ENCODE results near the gene SH3BP5. TPM values are rescaled to one million over a fixed set of nuclear protein-coding genes. Genes with fewer than 3 reads are reported as not detected.
A peak's percentile ranks its signal among the peaks of the same experiment; 100 is the strongest.

SH3BP5 gene
- total and polyA plus RNA-seq, 8 donors: 2.8 to 9.8 (median 6.2) TPM

- Histone ChIP-seq H3K36me3 (no peaks in the 10 kb centered on the region), H3K4me1 (peaks cover 0 to 13% (median 0%) of the 10 kb centered on the region in 3 donors), H3K27me3 (no peaks in the 10 kb centered on the region), H3K4me3 (no peak overlapping the region), H3K27ac (no peak overlapping the region), H3K9me3 (no peaks in the 10 kb centered on the region)
- no peak for TF ChIP-seq CTCF (IDR thresholded peaks at IDR 0.05)
- DNase-seq (no peak), ATAC-seq (no peak), FAIRE-seq (no peak)
- intact Hi-C loops (cut with DNase I): no loop called here
- WGBS, 2 donors: 92% methylated on average over 2 of the region's 2 CpGs
These were observed 5.7 kb downstream of the SH3BP5 start for GRCh38 chr3:15326673-15327072.

- no peak for FAIRE-seq
- DNase-seq: no peak
- no peaks in the 10 kb centered on the region for H3K27me3 ChIP-seq
These were observed 6.3 kb downstream of the SH3BP5 start for GRCh38 chr3:15326037-15326436.

GRCh38 chr3:15325228-15325627, 7.2 kb downstream of the SH3BP5 start:
- Histone ChIP-seq H3K27ac (no peak overlapping the region), H3K9me3 (no peaks in the 10 kb centered on the region), H3K27me3 (no peaks in the 10 kb centered on the region), H3K36me3 (no peaks in the 10 kb centered on the region), H3K4me3 (no peak overlapping the region), H3K4me1 (peaks cover 0 to 7% (median 0%) of the 10 kb centered on the region in 3 donors)
- ATAC-seq: peak in 2 of 4 donors; percentile 15 to 31
- TF ChIP-seq CTCF (IDR thresholded peaks at IDR 0.05): no peak
- intact Hi-C loops (cut with DNase I): no loop called here
- DNase-seq: no peak
- WGBS, 2 donors: 74 to 82% methylated on average over 4 of the region's 4 CpGs
- no peak for FAIRE-seq

More at GRCh38 chr3:15326037-15326436, 6.3 kb downstream of the SH3BP5 start:
- Histone ChIP-seq H3K36me3 (no peaks in the 10 kb centered on the region), H3K27ac (no peak overlapping the region), H3K9me3 (no peaks in the 10 kb centered on the region), H3K4me1 (peaks cover 0 to 7% (median 0%) of the 10 kb centered on the region in 3 donors), H3K4me3 (no peak overlapping the region)
- TF ChIP-seq CTCF (IDR thresholded peaks at IDR 0.05): no peak
- intact Hi-C loops (cut with DNase I): no loop called here
- ATAC-seq: no peak
- 81 to 84% methylated on average over 3 of the region's 3 CpGs for WGBS, 2 donors

- 23 to 24% methylated on average over 7 of the region's 7 CpGs for WGBS, 2 donors
- FAIRE-seq (no peak), DNase-seq (peak; percentile 66 to 85 (median 78)), ATAC-seq (peak; percentile 74 to 95 (median 86))
- no peaks in the 10 kb centered on the region for H3K36me3 ChIP-seq
- no peak overlapping the region for H3K4me3 ChIP-seq
- no peaks in the 10 kb centered on the region for H3K27me3 ChIP-seq
- H3K4me1 ChIP-seq: peaks cover 0 to 7% (median 0%) of the 10 kb centered on the region in 3 donors
- intact Hi-C loops (cut with DNase I): no loop called here
- no peak overlapping the region for H3K27ac ChIP-seq
- no peaks in the 10 kb centered on the region for H3K9me3 ChIP-seq
- TF ChIP-seq CTCF (IDR thresholded peaks at IDR 0.05): no peak
These were observed 8.0 kb downstream of the SH3BP5 start for GRCh38 chr3:15324379-15324808.

GRCh38 chr3:15323063-15323462, 9.3 kb downstream of the SH3BP5 start:
- TF ChIP-seq CTCF (IDR thresholded peaks at IDR 0.05): no peak
- Histone ChIP-seq H3K36me3 (no peaks in the 10 kb centered on the region), H3K27me3 (no peaks in the 10 kb centered on the region), H3K27ac (no peak overlapping the region), H3K9me3 (no peaks in the 10 kb centered on the region), H3K4me1 (peaks cover 0 to 7% (median 0%) of the 10 kb centered on the region in 3 donors), H3K4me3 (no peak overlapping the region)
- FAIRE-seq: no peak
- 91 to 95% methylated on average over 6 of the region's 6 CpGs for WGBS, 2 donors
- no peak for DNase-seq
- ATAC-seq: no peak
- intact Hi-C loops (cut with DNase I): no loop called here

Data from pancreas (tissue), 10 donors.